ENCODE measurements around the gene CYLD.

CYLD gene

GRCh38 chr16:50839920-50840729, 98.2 kb downstream of the CYLD start:
- no peak overlapping the region for H2BK5ac ChIP-seq (ENCODE audit: low read depth, low read length, poor library complexity)
- H4K91ac ChIP-seq (ENCODE audit: low read depth, low read length) = no peak overlapping the region
- no peak overlapping the region for H3K27ac ChIP-seq (ENCODE audit: low read depth, low read length)
- WGBS (ENCODE audit: extremely low coverage, insufficient coverage, insufficient read length) = no CpG with 5 or more reads among the region's 16 CpGs
- no peak overlapping the region for H2AFZ ChIP-seq (ENCODE audit: insufficient read depth, low read length, poor library complexity)
- H3K4me3 ChIP-seq (ENCODE audit: low read depth, low read length) = peak overlapping the region; percentile 47
- no peaks in the 10 kb centered on the region for H3K79me2 ChIP-seq (ENCODE audit: control insufficient read depth, insufficient read depth, low read length, poor library complexity)
- H3K9ac ChIP-seq (ENCODE audit: low read length) = no peak overlapping the region
- H4K12ac ChIP-seq (ENCODE audit: low read depth, low read length) = no peak overlapping the region
- H3K14ac ChIP-seq (ENCODE audit: low read length) = no peak overlapping the region
- no peak overlapping the region for H3K4ac ChIP-seq (ENCODE audit: low read depth, low read length)
- H3K4me1 ChIP-seq (ENCODE audit: control insufficient read depth in 1 of 2, insufficient read depth in 2 of 2, low read length in 2 of 2) = no peaks in the 10 kb centered on the region
- no peak overlapping the region for H4K8ac ChIP-seq (ENCODE audit: low read depth, low read length)
- no peak overlapping the region for H2AK5ac ChIP-seq (ENCODE audit: low read length)
- no peak overlapping the region for H3K4me2 ChIP-seq (ENCODE audit: low read length)
- peaks cover 2% of the 10 kb centered on the region for H3K9me3 ChIP-seq (ENCODE audit: insufficient read depth, low read depth, low read length)
- H2BK12ac ChIP-seq (ENCODE audit: low read length) = no peak overlapping the region
- H3K18ac ChIP-seq (ENCODE audit: low read length) = no peak overlapping the region
- H3K79me1 ChIP-seq (ENCODE audit: low read length) = no peaks in the 10 kb centered on the region
- peak overlapping the region; percentile 83 for H3K23ac ChIP-seq (ENCODE audit: low read length)
- DNase-seq = no peak
- no peaks in the 10 kb centered on the region for H3K27me3 ChIP-seq (ENCODE audit: insufficient read depth, low read length)
- H2BK120ac ChIP-seq (ENCODE audit: insufficient read depth, low read length, poor library complexity) = no peak overlapping the region
- no peaks in the 10 kb centered on the region for H3K36me3 ChIP-seq (ENCODE audit: control insufficient read depth in 1 of 2, insufficient read depth in 2 of 2, low read length in 2 of 2)

GRCh38 chr16:50841081-50841886, 99.4 kb downstream of the CYLD start:
- H3K27me3 ChIP-seq (ENCODE audit: insufficient read depth, low read length) = no peaks in the 10 kb centered on the region

GRCh38 chr16:50842013-50842505, 100.2 kb downstream of the CYLD start:
- no CpG with 5 or more reads among the region's 17 CpGs for WGBS (ENCODE audit: extremely low coverage, insufficient coverage, insufficient read length)
- no peak overlapping the region for H3K18ac ChIP-seq (ENCODE audit: low read length)

More at GRCh38 chr16:50841081-50841886, 99.4 kb downstream of the CYLD start:
- DNase-seq = peak in 1 of 2 donors; percentile 1
- no peak overlapping the region for H4K91ac ChIP-seq (ENCODE audit: low read depth, low read length)
- H2BK5ac ChIP-seq (ENCODE audit: low read depth, low read length, poor library complexity) = no peak overlapping the region
- H3K23ac ChIP-seq (ENCODE audit: low read length) = no peak overlapping the region
- H3K14ac ChIP-seq (ENCODE audit: low read length) = no peak overlapping the region
- no peak overlapping the region for H4K8ac ChIP-seq (ENCODE audit: low read depth, low read length)
- H2BK120ac ChIP-seq (ENCODE audit: insufficient read depth, low read length, poor library complexity) = no peak overlapping the region
- H2AK5ac ChIP-seq (ENCODE audit: low read length) = no peak overlapping the region
- no peak overlapping the region for H3K9ac ChIP-seq (ENCODE audit: low read length)
- no peak overlapping the region for H2AFZ ChIP-seq (ENCODE audit: insufficient read depth, low read length, poor library complexity)
- no peaks in the 10 kb centered on the region for H3K36me3 ChIP-seq (ENCODE audit: control insufficient read depth in 1 of 2, insufficient read depth in 2 of 2, low read length in 2 of 2)
- peak overlapping the region; percentile 42 for H3K4me2 ChIP-seq (ENCODE audit: low read length)
- H3K9me3 ChIP-seq (ENCODE audit: insufficient read depth, low read depth, low read length) = peaks cover 2% of the 10 kb centered on the region
- no peak overlapping the region for H2BK12ac ChIP-seq (ENCODE audit: low read length)
- no peak overlapping the region for H3K4me3 ChIP-seq (ENCODE audit: low read depth, low read length)
- H3K4ac ChIP-seq (ENCODE audit: low read depth, low read length) = no peak overlapping the region
- no peak overlapping the region for H3K27ac ChIP-seq (ENCODE audit: low read depth, low read length)
- no peaks in the 10 kb centered on the region for H3K4me1 ChIP-seq (ENCODE audit: control insufficient read depth in 1 of 2, insufficient read depth in 2 of 2, low read length in 2 of 2)
- H3K79me1 ChIP-seq (ENCODE audit: low read length) = no peaks in the 10 kb centered on the region
- H3K79me2 ChIP-seq (ENCODE audit: control insufficient read depth, insufficient read depth, low read length, poor library complexity) = no peaks in the 10 kb centered on the region
- no peak overlapping the region for H4K12ac ChIP-seq (ENCODE audit: low read depth, low read length)
- no peak overlapping the region for H3K18ac ChIP-seq (ENCODE audit: low read length)
- no CpG with 5 or more reads among the region's 44 CpGs for WGBS (ENCODE audit: extremely low coverage, insufficient coverage, insufficient read length)

GRCh38 chr16:50842589-50842988, 100.7 kb downstream of the CYLD start:
- Histone ChIP-seq H3K36me3 (ENCODE audit: control insufficient read depth in 1 of 2, insufficient read depth in 2 of 2, low read length in 2 of 2) (no peaks in the 10 kb centered on the region), H3K23ac (ENCODE audit: low read length) (no peak overlapping the region), H3K27me3 (ENCODE audit: insufficient read depth, low read length) (no peaks in the 10 kb centered on the region), H3K4me1 (ENCODE audit: control insufficient read depth in 1 of 2, insufficient read depth in 2 of 2, low read length in 2 of 2) (no peaks in the 10 kb centered on the region), H2AK5ac (ENCODE audit: low read length) (no peak overlapping the region), H4K12ac (ENCODE audit: low read depth, low read length) (no peak overlapping the region), H3K4me3 (ENCODE audit: low read depth, low read length) (no peak overlapping the region), H4K91ac (ENCODE audit: low read depth, low read length) (no peak overlapping the region), H3K9ac (ENCODE audit: low read length) (no peak overlapping the region), H3K79me1 (ENCODE audit: low read length) (no peaks in the 10 kb centered on the region), H3K27ac (ENCODE audit: low read depth, low read length) (no peak overlapping the region), H2AFZ (ENCODE audit: insufficient read depth, low read length, poor library complexity) (no peak overlapping the region), H3K9me3 (ENCODE audit: insufficient read depth, low read depth, low read length) (peaks cover 2% of the 10 kb centered on the region), H3K79me2 (ENCODE audit: control insufficient read depth, insufficient read depth, low read length, poor library complexity) (no peaks in the 10 kb centered on the region), H2BK5ac (ENCODE audit: low read depth, low read length, poor library complexity) (no peak overlapping the region), H3K18ac (ENCODE audit: low read length) (no peak overlapping the region), H2BK12ac (ENCODE audit: low read length) (no peak overlapping the region), H3K4me2 (ENCODE audit: low read length) (no peak overlapping the region), H4K8ac (ENCODE audit: low read depth, low read length) (no peak overlapping the region), H3K4ac (ENCODE audit: low read depth, low read length) (no peak overlapping the region), H2BK120ac (ENCODE audit: insufficient read depth, low read length, poor library complexity) (no peak overlapping the region), H3K14ac (ENCODE audit: low read length) (no peak overlapping the region)
- DNase-seq = no peak
- WGBS (ENCODE audit: extremely low coverage, insufficient coverage, insufficient read length) = no CpG with 5 or more reads among the region's 4 CpGs

More at GRCh38 chr16:50842013-50842505, 100.2 kb downstream of the CYLD start:
- Histone ChIP-seq H2AK5ac (ENCODE audit: low read length) (no peak overlapping the region), H3K14ac (ENCODE audit: low read length) (no peak overlapping the region), H4K12ac (ENCODE audit: low read depth, low read length) (no peak overlapping the region), H4K8ac (ENCODE audit: low read depth, low read length) (no peak overlapping the region), H3K36me3 (ENCODE audit: control insufficient read depth in 1 of 2, insufficient read depth in 2 of 2, low read length in 2 of 2) (no peaks in the 10 kb centered on the region), H3K27me3 (ENCODE audit: insufficient read depth, low read length) (no peaks in the 10 kb centered on the region), H3K79me1 (ENCODE audit: low read length) (no peaks in the 10 kb centered on the region), H3K4me1 (ENCODE audit: control insufficient read depth in 1 of 2, insufficient read depth in 2 of 2, low read length in 2 of 2) (no peaks in the 10 kb centered on the region), H4K91ac (ENCODE audit: low read depth, low read length) (no peak overlapping the region), H3K9me3 (ENCODE audit: insufficient read depth, low read depth, low read length) (peaks cover 2% of the 10 kb centered on the region), H2BK12ac (ENCODE audit: low read length) (no peak overlapping the region), H3K79me2 (ENCODE audit: control insufficient read depth, insufficient read depth, low read length, poor library complexity) (no peaks in the 10 kb centered on the region), H3K27ac (ENCODE audit: low read depth, low read length) (no peak overlapping the region), H2BK5ac (ENCODE audit: low read depth, low read length, poor library complexity) (no peak overlapping the region), H3K9ac (ENCODE audit: low read length) (no peak overlapping the region), H3K23ac (ENCODE audit: low read length) (no peak overlapping the region), H2AFZ (ENCODE audit: insufficient read depth, low read length, poor library complexity) (no peak overlapping the region), H2BK120ac (ENCODE audit: insufficient read depth, low read length, poor library complexity) (no peak overlapping the region), H3K4me2 (ENCODE audit: low read length) (no peak overlapping the region), H3K4ac (ENCODE audit: low read depth, low read length) (no peak overlapping the region), H3K4me3 (ENCODE audit: low read depth, low read length) (no peak overlapping the region)
- DNase-seq = no peak

Data from trophoblast cell (in vitro differentiated cells and primary cell).